Endothelial cell (in vitro differentiated cells): Measurements from ENCODE around the gene DKKL1. TPM values are rescaled to one million over a fixed set of nuclear protein-coding genes. Genes with fewer than 3 reads are reported as not detected.

Source experiments
- DNase-seq: peaks from one replicate; pipeline ENCODE4 v3.0.0; 2021; ENCODE audit warnings: low spot score
- H3K27ac Mint-ChIP-seq: one replicate; pipeline ENCODE4 v1.8.0; 2021; ENCODE audit warnings: mixed read lengths, inconsistent platforms; ENCODE audit not compliant: unreplicated experiment
- H3K27me3 Mint-ChIP-seq: one replicate; pipeline ENCODE4 v1.8.0; 2021; ENCODE audit warnings: mild to moderate bottlenecking, moderate library complexity, mixed read lengths, inconsistent platforms; ENCODE audit not compliant: unreplicated experiment
- H3K36me3 Mint-ChIP-seq: one replicate; pipeline ENCODE4 v1.8.0; 2021; ENCODE audit warnings: mild to moderate bottlenecking, low read depth, mixed read lengths, inconsistent platforms; ENCODE audit not compliant: unreplicated experiment
- H3K4me1 Mint-ChIP-seq: one replicate; pipeline ENCODE4 v1.8.0; 2021; ENCODE audit warnings: mild to moderate bottlenecking, mixed read lengths, inconsistent platforms; ENCODE audit not compliant: unreplicated experiment
- H3K4me3 Mint-ChIP-seq: one replicate; pipeline ENCODE4 v1.8.0; 2021; ENCODE audit warnings: mild to moderate bottlenecking, mixed read lengths, inconsistent platforms; ENCODE audit not compliant: unreplicated experiment
- H3K9me3 Mint-ChIP-seq: one replicate; pipeline ENCODE4 v1.8.0; 2021; ENCODE audit warnings: mixed read lengths, inconsistent platforms; ENCODE audit not compliant: unreplicated experiment
- total RNA-seq: library from RNA; stranded (reverse); fragmentation: NEBNext Ultra II Directional; extraction: Animal tissue kit (Norgen Biotek cat#: 25700); gene quantifications from one replicate; pipeline ENCODE4 v1.2.1, GENCODE V29; 2021; ENCODE audit not compliant: unreplicated experiment
- TF ChIP-seq, protein P1 (sequence below): fragments of 200-600 bp; sonication (generic); IDR thresholded peaks from one replicate; pipeline ENCODE4 v1.5.0; 2021; ENCODE audit warnings: antibody characterized with exemption; ENCODE audit not compliant: unreplicated experiment

The DKKL1 gene
- total RNA-seq, 1 donor from 2014 or later, result 2.2 TPM

DNA sequence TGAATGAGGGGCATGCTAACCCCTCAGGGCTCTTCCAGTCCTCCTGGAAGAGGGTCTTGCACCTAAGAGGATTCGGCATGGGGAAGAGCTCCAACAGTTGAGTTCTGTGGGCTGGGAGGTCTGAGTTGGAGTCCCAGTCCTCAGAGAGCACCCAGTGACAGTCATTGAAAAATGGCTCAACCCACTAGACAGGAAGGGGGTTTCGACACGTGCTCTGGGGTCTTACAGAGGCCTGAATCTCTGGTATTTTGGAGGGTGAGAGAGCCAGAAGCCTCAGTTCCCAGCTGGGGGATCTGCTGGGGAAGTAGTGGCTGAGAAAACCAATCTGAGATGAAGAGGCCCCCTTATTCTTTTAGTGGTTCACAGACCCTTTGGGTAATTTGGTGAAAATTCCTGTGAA is 50.6 kb downstream of the DKKL1 start:
- DNase-seq, result no peak
- Mint-ChIP-seq H3K36me3 (no peaks in the 10 kb centered on the region), H3K4me1 (peaks cover 37% of the 10 kb centered on the region), H3K4me3 (no peak overlapping the region), H3K27me3 (peaks cover 9% of the 10 kb centered on the region), H3K27ac (no peak overlapping the region), H3K9me3 (no peaks in the 10 kb centered on the region)
- TF ChIP-seq, protein P1, sequence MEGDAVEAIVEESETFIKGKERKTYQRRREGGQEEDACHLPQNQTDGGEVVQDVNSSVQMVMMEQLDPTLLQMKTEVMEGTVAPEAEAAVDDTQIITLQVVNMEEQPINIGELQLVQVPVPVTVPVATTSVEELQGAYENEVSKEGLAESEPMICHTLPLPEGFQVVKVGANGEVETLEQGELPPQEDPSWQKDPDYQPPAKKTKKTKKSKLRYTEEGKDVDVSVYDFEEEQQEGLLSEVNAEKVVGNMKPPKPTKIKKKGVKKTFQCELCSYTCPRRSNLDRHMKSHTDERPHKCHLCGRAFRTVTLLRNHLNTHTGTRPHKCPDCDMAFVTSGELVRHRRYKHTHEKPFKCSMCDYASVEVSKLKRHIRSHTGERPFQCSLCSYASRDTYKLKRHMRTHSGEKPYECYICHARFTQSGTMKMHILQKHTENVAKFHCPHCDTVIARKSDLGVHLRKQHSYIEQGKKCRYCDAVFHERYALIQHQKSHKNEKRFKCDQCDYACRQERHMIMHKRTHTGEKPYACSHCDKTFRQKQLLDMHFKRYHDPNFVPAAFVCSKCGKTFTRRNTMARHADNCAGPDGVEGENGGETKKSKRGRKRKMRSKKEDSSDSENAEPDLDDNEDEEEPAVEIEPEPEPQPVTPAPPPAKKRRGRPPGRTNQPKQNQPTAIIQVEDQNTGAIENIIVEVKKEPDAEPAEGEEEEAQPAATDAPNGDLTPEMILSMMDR, result no peak

DNA sequence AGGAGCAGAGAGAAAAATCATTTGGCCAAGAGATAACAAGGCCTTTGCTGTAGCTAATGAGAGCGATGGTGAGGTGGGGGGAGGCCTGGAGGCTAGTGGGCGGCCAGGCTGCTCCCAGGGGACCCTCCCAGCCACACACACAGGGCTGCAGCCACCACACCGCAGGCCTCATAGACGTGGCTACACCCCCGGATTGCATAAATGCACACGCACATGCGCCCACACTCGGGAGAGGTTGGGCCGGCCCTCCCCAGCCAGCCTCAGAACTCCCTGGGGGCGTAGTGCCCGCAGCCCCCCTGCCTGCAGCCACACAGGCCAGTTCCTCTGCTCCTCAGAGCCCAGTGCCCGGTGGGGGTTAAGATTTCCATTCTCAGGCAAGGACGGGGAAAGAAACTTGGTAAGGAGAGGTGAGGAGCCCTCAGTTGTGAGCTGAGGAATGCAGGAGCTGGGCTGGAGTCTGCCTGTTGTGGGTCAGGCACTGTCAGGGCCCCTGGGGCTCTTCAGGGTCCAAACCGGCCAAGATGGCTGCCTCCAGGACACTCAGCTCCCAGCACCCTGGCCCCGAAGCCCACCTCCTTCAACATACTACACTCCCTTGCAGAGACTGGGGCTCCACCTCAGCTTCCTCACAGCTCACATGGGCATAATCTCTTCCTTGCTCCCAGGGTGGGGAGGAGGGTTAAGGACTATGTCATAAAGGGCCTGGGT is 51.6 kb downstream of the DKKL1 start:
- Mint-ChIP-seq H3K27me3 (peaks cover 11% of the 10 kb centered on the region), H3K9me3 (no peaks in the 10 kb centered on the region), H3K4me3 (no peak overlapping the region), H3K27ac (no peak overlapping the region), H3K4me1 (peaks cover 30% of the 10 kb centered on the region), H3K36me3 (no peaks in the 10 kb centered on the region)
- DNase-seq, result no peak
- TF ChIP-seq, protein P1, result no peak

DNA sequence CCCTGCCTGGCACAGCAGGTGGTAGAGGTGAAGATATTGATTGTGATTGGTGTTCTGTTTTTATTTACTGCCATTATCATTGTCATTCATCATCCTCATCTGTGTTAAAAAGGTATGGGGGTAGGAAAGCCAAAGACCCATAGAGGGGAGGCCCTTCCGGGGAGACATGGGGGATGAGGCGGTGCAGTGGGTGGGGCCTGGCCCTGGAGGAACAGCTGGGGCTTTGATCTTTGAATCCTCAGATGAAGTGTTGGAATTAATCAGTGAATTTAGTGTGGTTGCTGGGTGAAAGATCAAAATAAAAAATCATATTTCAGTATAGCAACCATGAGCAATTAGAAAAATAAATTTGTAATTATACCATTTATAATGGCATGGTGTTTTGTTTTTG is 52.1 kb downstream of the DKKL1 start:
- H3K27ac Mint-ChIP-seq, result no peak overlapping the region

DNA sequence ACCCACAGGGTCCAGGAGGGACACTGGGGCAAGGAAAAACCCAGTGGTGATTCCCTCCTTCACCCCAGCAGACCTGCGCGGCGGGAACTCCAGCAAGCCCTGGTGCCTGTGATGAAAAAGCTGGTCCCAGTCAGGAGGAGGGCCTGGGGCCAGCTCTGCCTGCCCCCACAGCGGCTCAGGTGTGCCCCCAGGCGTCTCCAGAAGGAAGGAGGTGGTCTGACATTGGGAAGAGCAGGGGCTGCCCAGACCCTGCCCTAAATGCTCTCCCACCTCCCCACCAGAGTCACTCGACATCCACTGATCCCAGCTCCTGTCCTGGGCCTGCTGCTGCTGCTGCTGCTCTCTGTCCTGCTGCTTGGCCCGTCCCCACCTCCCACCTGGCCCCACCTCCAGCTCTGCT is 53.4 kb downstream of the DKKL1 start:
- H3K4me1 Mint-ChIP-seq, result peaks cover 26% of the 10 kb centered on the region
- peaks cover 6% of the 10 kb centered on the region for H3K36me3 Mint-ChIP-seq
- TF ChIP-seq, protein P1, result no peak
- peaks cover 11% of the 10 kb centered on the region for H3K27me3 Mint-ChIP-seq
- no peaks in the 10 kb centered on the region for H3K9me3 Mint-ChIP-seq
- no peak overlapping the region for H3K27ac Mint-ChIP-seq
- H3K4me3 Mint-ChIP-seq, result no peak overlapping the region
- DNase-seq, result no peak

More for the DNA sequence above, 52.1 kb downstream of the DKKL1 start:
- DNase-seq, result no peak
- TF ChIP-seq, protein P1, result no peak
- Mint-ChIP-seq H3K27me3 (peaks cover 13% of the 10 kb centered on the region), H3K36me3 (no peaks in the 10 kb centered on the region), H3K4me3 (no peak overlapping the region), H3K4me1 (peaks cover 32% of the 10 kb centered on the region), H3K9me3 (no peaks in the 10 kb centered on the region)

DNA sequence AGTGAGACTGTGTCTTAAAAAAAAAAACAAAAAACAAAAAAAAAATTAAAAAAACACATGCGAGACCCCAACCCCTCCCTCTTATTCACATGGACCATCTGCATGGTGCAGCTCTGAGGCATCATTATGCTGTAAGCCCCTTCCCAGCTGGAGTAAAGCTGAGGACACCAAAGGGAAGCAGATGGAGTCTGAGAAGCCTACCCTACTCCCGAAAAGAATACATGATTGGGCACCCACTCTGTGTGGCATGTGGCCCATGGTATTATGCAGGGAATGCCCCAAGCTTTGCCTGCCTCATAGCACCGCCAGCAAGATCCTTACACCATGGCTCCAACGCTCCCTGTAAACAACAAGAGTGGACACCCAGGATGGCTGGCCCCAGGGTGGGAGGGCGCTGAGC is 54.8 kb downstream of the DKKL1 start:
- Mint-ChIP-seq H3K4me3 (no peak overlapping the region), H3K27me3 (peaks cover 11% of the 10 kb centered on the region), H3K27ac (no peak overlapping the region), H3K36me3 (peaks cover 11% of the 10 kb centered on the region), H3K4me1 (peaks cover 20% of the 10 kb centered on the region), H3K9me3 (no peaks in the 10 kb centered on the region)
- no peak for DNase-seq
- TF ChIP-seq, protein P1, result no peak
